NCI-H2107 treated with DMSO at 0.1 percent for 48 hours (cell line): ENCODE data around the gene BAHD1.
"Not testable (repeated sequence)": the region's sequence is repeated elsewhere in the genome, so short reads cannot be mapped to it uniquely, and the experiment has no call there.

Experiments
- DNase-seq: peaks from one replicate; lab custom pipeline; 2025; ENCODE audit not compliant: unreplicated experiment; lab: John Stamatoyannopoulos, UW

BAHD1 gene

GRCh38 chr15:40443255-40443654 is 2.5 kb downstream of the BAHD1 start:
- DNase-seq: no peak

DNA sequence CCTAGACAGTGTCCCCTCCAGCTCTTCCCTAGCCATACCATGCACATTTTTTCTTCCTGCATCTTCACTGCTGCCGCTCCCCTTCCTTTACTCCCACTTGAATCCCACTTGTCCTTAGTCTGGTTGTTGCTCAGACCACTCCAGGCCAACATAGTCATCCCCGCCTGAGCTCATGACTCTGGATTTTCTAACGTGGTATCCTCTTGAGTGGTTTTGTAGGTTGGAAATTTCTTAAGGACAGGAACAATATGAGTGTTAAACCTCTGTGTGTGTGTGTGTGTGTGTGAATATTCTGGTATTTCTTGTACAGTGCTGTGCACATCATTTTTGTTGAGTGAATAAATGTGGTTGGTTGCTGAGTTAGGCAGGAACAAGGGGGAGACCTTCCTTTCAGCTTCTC is 3.1 kb downstream of the BAHD1 start:
- no peak for DNase-seq

- no peak for DNase-seq
These were observed 4.0 kb downstream of the BAHD1 start for GRCh38 chr15:40444736-40445135.

GRCh38 chr15:40445421-40445922 is 4.7 kb downstream of the BAHD1 start:
- no peak for DNase-seq

DNA sequence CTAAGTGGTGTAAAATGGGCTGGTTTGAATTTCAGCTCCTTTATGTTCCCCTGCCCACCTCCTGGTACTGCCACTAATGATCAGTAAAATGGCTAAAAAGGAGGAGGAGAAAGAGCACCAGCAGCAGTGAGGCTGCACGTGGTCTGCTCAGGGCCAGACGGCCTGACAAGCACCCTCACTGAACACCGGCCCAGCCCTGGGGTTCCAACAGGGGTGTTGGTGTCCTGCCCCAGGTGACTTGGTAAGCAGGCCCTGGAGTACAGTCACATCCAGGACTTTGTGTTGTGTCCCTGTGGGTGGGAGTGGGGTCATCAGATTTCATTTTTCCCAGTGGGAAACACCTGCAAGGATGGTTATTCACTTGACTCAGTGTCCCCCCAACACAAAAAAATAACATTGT is 5.4 kb downstream of the BAHD1 start:
- DNase-seq: no peak

- DNase-seq: no peak
These were observed 7.6 kb downstream of the BAHD1 start for GRCh38 chr15:40448354-40448753.

DNA sequence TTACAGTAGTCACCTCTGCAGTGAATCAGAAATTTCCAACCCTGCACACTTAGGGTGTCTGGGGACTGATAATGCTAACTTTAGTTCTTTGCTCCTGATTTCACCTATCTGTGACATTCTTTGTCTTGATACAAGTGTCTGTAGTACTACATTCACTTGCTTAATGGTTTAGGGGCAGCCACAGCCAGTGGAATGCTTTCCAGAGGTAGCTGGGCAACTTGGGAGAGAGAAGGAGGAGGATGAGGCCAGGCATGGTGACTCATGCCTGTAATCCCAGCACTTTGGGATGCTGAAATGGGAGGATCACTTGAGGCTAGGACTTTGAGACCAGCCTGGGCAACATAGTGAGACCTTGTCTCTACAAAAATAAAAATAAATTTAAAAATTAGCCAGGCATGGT is 8.5 kb downstream of the BAHD1 start:
- DNase-seq: no peak

DNA sequence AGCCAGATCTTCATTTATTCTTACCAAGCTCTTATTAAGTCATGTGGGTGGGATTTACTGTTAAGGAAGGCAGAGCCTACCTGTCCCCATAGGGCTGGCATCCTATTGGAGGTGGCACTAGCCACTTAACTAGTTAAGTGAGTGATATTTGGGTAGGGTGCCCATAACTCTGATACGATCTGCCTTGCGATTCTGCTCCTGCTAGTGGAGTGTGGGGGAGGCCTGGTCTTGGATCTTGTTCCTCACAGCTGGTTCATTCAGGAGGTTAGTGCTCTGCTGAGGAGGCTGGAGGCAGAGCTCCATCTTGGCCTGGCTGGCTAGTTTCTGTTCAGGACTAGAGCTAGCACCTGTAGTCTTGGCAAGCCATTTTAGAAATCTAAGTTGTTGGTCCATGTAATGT is 9.3 kb downstream of the BAHD1 start:
- DNase-seq: no peak

DNA sequence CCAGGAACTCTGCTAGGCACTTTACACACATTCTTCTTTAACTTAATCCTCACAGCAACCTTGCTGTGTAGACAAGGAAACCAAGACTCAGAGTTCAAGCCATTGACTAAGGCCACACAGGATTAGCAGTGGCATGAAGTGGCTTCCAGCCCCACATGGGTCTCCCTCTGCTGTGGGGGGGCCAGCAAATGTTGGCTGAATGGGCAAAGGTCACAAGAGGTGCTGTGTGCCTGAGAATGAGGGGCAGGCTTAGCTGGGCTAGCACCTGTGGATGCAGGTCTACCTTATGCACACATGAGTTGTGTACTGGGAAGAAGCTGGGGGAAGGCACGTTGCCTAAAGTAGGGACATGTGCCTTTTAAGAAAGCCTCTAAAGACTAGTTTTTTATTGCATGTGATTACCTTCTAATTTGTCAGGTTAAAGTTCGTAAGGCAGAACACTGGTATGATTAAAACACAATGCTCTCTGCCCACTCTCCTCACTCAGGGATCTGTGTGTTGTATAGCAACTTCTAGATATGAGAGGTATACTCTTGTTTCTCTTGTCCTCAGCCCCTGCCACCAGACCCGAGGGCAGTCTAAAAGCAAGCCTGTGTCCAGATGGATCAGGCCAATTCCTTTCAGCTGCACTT is 10.9 kb downstream of the BAHD1 start:
- no peak for DNase-seq

- no peak for DNase-seq
These were observed 11.7 kb downstream of the BAHD1 start for GRCh38 chr15:40452296-40453090.

GRCh38 chr15:40453941-40454340 is 13.2 kb downstream of the BAHD1 start:
- not testable (repeated sequence) for DNase-seq

GRCh38 chr15:40454904-40455391 is 14.2 kb downstream of the BAHD1 start:
- no peak for DNase-seq

GRCh38 chr15:40456299-40456712 is 15.6 kb downstream of the BAHD1 start:
- no peak for DNase-seq

- no peak for DNase-seq
These were observed 16.0 kb downstream of the BAHD1 start for GRCh38 chr15:40456738-40457137.

DNA sequence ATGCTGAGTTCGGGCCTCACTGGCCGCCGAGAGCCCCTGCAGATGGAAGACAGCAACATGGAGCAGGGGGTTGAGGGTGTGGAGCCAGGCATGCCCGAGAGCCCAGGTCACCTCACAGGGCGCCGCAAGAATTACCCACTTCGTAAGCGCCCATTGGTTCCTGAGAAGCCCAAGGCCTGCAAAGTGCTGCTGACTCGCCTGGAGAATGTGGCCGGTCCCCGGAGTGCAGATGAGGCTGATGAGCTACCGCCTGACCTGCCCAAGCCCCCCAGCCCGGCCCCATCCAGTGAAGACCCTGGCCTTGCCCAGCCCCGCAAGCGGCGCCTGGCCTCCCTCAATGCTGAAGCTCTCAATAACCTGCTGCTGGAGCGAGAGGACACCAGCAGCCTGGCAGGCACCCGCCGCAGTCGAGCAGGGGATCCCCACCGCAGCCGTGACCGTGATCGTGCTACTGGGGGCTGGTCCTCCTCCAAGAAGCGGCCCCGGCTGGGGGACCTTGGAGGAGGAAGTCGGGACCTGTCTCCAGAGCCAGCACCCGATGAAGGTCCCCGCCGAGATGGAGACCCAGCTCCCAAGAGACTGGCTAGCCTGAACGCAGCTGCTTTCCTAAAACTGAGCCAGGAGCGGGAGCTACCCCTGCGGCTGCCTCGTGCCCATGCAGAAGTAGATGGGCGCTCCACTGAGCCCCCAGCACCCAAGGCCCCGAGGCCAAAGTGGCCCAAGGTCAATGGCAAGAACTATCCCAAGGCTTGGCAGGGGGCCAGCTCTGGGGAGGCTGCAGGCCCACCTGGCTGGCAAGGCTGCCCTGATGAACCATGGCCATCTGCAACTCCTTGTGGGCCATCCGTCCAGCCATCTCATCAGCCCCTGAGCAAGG is 18.0 kb downstream of the BAHD1 start:
- DNase-seq: no peak

- no peak for DNase-seq
These were observed 18.8 kb downstream of the BAHD1 start for GRCh38 chr15:40459391-40460015.

DNA sequence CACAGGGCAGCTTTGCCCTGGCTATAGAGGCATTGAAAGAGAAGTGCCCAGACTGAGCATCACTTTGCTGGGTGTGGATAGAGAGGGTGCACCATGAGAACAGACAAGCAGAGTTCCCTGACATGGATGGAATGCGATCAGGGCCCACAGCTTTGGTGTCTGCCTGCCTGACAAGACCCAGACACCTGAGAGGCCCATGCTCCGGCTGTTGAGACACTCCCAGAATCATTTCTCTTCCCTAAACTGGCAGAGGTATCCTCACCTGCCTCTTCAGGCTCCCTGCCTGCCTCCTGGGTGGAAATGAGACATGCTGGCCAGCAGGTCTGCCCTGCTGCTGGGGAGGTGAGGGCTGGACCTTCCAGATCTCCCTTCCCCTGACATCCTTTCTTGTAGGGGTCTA is 19.7 kb downstream of the BAHD1 start:
- DNase-seq: no peak

GRCh38 chr15:40461958-40462357 is 21.2 kb downstream of the BAHD1 start:
- no peak for DNase-seq

DNA sequence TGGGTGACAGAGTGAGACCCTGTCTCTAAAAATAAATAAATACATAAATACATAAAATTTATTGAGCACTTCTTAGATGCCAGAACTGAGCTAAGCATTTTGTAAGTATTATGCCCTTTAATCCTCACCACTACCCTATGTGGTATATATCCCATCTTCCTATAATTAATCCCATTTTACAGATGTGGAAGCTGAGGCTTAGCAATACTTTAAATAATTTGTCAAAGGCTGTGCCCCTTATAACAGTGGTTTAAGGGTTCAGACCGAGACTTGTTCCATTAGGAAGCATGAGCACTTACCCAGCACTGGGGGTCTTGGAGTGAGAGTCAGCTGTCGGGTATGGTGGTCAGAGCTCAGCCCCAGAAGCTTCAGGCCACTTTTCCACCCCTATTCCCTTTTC is 22.5 kb downstream of the BAHD1 start:
- no peak for DNase-seq

GRCh38 chr15:40463886-40464545 is 23.3 kb downstream of the BAHD1 start:
- no peak for DNase-seq
